Suprapubic skin (tissue), 4 donors: Measurements from ENCODE around the gene ANK2. TPM values are rescaled to one million over a fixed set of nuclear protein-coding genes. Genes with fewer than 3 reads are reported as not detected.

ENCODE experiments used
- DNase-seq, 2 donors: peaks; one replicate each; pipeline ENCODE4 v3.0.0-alpha.2; 2019; ENCODE audit warnings: low spot score in 2 of 2
- H3K27ac ChIP-seq: fragments of 200-600 bp; sonication (generic); one replicate; pipeline ENCODE4 v1.5.1; 2019
- H3K27me3 ChIP-seq: fragments of 200-600 bp; sonication (generic); one replicate; pipeline ENCODE4 v1.5.1; 2019
- H3K36me3 ChIP-seq: fragments of 200-600 bp; sonication (generic); one replicate; pipeline ENCODE4 v1.5.1; 2019
- H3K4me1 ChIP-seq: fragments of 200-600 bp; sonication (generic); one replicate; pipeline ENCODE4 v1.5.1; 2019
- H3K4me3 ChIP-seq: fragments of 200-600 bp; sonication (generic); one replicate; pipeline ENCODE4 v1.5.1; 2019; ENCODE audit warnings: mild to moderate bottlenecking
- H3K9me3 ChIP-seq: fragments of 200-600 bp; sonication (generic); one replicate; pipeline ENCODE4 v1.5.1; 2019
- EP300 ChIP-seq: sonication (generic); formaldehyde crosslinking; IDR thresholded peaks from one replicate; pipeline ENCODE4 v1.6.1; 2017; ENCODE audit warnings: antibody characterized with exemption
- POLR2A ChIP-seq, 2 donors: fragments of 450-650 bp; IDR thresholded peaks; one replicate each; pipeline ENCODE4 v1.6.1; 2017; ENCODE audit warnings: antibody characterized with exemption in 2 of 2, mild to moderate bottlenecking in 2 of 2, moderate library complexity in 2 of 2
- POLR2AphosphoS5 ChIP-seq, 3 donors: sonication (generic); formaldehyde crosslinking; IDR thresholded peaks; one replicate each; pipeline ENCODE4 v1.6.1; 2017; ENCODE audit warnings: antibody characterized with exemption in 3 of 3
- WGBS: methylation state at CpG from one replicate; pipeline ENCODE4 v1.1.5; 2018; 5-methylcytosine and 5-hydroxymethylcytosine counted together
- total RNA-seq, 4 donors: library from RNA; depleted of rRNA; stranded (reverse); fragments of >200 nt; gene quantifications; one replicate each; pipeline ENCODE4 v1.1.0, GENCODE V29; 2016
- TF ChIP-seq, protein P1 (sequence below), 2 donors: fragments of 200-600 bp in 1 of 2; fragments of 450-650 bp in 1 of 2; sonication (generic) in 1 of 2; IDR thresholded peaks; one replicate each; pipeline ENCODE4 v1.5.1; 2016 to 2019; ENCODE audit warnings: antibody characterized with exemption in 2 of 2, mild to moderate bottlenecking in 1 of 2, moderate library complexity in 1 of 2

ANK2 gene
- total RNA-seq, 4 donors from 2014 or later, result 7.7 to 15.2 (median 11.2) TPM

DNA sequence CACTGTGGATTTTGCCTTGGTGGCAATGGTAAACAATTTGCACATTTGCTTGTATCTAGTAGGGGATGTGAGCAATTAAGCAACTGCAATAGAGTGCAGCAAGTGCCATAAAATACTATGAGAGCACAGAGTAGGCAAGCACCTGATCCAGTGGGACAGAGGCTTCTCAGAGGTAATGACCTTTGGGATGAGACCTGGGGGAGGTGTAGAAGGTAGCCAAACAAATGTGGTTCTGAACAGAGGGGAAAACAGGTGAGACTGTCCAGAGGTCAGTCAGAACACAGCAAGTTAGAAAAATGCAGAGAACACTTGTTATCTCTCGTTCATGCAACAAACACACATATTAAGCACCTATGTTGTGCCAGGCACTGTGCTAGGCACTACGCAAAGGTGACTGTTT is 21.4 kb upstream of the ANK2 start:
- Histone ChIP-seq H3K36me3 (no peaks in the 10 kb centered on the region), H3K27ac (no peak overlapping the region), H3K4me3 (no peak overlapping the region), H3K9me3 (no peaks in the 10 kb centered on the region), H3K4me1 (peaks cover 5% of the 10 kb centered on the region), H3K27me3 (no peaks in the 10 kb centered on the region)
- DNase-seq, result no peak
- WGBS, result 87% methylated on average over 2 of the region's 2 CpGs
- no peak for TF ChIP-seq POLR2AphosphoS5 (IDR thresholded peaks at IDR 0.05)
- no peak for TF ChIP-seq EP300
- TF ChIP-seq POLR2A (IDR thresholded peaks at IDR 0.05), result no peak
- TF ChIP-seq, protein P1, sequence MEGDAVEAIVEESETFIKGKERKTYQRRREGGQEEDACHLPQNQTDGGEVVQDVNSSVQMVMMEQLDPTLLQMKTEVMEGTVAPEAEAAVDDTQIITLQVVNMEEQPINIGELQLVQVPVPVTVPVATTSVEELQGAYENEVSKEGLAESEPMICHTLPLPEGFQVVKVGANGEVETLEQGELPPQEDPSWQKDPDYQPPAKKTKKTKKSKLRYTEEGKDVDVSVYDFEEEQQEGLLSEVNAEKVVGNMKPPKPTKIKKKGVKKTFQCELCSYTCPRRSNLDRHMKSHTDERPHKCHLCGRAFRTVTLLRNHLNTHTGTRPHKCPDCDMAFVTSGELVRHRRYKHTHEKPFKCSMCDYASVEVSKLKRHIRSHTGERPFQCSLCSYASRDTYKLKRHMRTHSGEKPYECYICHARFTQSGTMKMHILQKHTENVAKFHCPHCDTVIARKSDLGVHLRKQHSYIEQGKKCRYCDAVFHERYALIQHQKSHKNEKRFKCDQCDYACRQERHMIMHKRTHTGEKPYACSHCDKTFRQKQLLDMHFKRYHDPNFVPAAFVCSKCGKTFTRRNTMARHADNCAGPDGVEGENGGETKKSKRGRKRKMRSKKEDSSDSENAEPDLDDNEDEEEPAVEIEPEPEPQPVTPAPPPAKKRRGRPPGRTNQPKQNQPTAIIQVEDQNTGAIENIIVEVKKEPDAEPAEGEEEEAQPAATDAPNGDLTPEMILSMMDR (IDR thresholded peaks at IDR 0.05), result no peak

DNA sequence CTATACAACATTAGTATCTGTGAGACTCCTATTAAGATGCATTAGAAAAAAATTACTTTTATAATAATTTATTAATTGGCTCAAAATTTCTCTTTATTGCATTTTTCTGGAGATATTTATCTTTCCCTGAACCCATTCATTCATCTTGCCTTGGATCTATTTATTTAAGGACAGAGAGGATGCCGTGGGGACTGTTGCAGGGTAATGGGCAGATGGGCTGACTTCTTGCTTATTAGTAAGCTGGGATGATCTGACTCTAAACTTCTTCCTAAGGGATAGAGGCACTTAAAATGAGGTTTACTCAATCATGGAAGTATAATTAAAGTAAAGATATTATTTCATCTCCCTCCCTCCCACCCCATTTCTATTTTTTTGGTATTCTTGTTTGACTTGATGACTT is 18.2 kb upstream of the ANK2 start:
- 72% methylated on average over 1 of the region's 1 CpG for WGBS
- Histone ChIP-seq H3K27me3 (no peaks in the 10 kb centered on the region), H3K4me3 (no peak overlapping the region), H3K27ac (no peak overlapping the region), H3K9me3 (no peaks in the 10 kb centered on the region), H3K36me3 (no peaks in the 10 kb centered on the region), H3K4me1 (no peaks in the 10 kb centered on the region)
- no peak for DNase-seq
- TF ChIP-seq EP300 (no peak), POLR2AphosphoS5 (IDR thresholded peaks at IDR 0.05) (no peak), POLR2A (IDR thresholded peaks at IDR 0.05) (no peak)
- TF ChIP-seq, protein P1 (IDR thresholded peaks at IDR 0.05), result no peak

DNA sequence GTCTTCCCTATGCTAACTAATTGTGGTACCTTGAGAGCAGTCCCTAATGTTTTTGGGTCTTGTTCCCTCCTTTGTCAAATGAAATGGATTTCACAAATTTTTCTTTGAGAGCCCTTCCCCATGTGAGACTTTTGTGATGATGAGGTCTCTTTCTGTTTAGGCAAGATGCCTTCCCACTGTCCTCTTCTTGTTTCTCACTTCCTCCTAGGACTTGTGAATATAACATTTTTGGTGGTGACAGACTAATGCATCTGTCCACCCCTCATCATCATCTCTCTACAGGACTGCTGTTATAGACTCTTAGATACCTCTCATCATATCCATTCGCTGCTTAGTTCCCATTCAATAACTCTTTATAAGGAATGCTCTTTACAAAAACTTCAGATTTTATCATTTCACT is 8.7 kb upstream of the ANK2 start:
- H3K4me3 ChIP-seq, result no peak overlapping the region
- no peaks in the 10 kb centered on the region for H3K36me3 ChIP-seq
- no peak for TF ChIP-seq EP300
- no peak for TF ChIP-seq POLR2A (IDR thresholded peaks at IDR 0.05)
- TF ChIP-seq POLR2AphosphoS5 (IDR thresholded peaks at IDR 0.05), result no peak
- TF ChIP-seq, protein P1 (IDR thresholded peaks at IDR 0.05), result no peak
- H3K4me1 ChIP-seq, result no peaks in the 10 kb centered on the region
- H3K27ac ChIP-seq, result no peak overlapping the region
- WGBS, result 94% methylated on average over 1 of the region's 1 CpG
- DNase-seq, result no peak
- no peaks in the 10 kb centered on the region for H3K27me3 ChIP-seq
- no peaks in the 10 kb centered on the region for H3K9me3 ChIP-seq

DNA sequence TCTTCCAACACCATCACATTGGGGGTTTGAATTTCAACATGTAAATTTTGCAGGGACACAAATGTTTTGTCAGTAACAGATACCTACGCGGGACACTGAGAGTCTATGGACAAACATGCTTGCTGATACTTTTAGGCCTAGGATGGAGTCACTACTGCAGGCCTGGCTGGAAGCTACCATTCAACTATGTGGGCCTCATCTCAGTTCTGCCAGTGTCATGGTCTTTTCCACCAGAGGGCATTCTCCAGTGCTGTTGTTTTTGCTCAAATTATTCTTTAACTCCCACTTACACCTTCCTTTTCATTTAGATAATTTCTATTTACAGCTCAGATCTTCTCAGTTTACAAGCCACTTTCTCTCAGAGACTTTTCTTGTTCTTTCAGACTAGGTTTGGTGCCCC is 7.0 kb upstream of the ANK2 start:
- WGBS, result 45% methylated on average over 2 of the region's 2 CpGs

DNA sequence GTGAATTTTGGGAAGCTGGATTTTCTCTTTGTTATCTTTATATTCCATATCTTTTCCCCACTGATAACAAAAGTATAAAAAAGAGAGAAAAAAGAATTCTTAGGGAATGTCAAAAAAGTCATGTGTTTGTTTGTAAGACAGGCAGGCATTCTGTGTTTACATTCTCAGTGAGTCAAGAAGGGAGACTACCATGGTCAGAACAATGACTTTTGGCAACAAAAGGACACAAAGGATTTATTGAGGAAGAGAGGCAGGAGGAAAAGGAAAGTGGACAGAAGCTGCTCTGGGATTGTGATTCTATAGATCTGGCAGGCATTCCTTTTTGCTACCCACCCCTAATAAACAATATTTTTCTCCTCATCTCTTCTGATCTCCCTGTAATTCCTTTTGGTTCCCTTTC is 5.9 kb upstream of the ANK2 start:
- DNase-seq, result no peak
- no peak overlapping the region for H3K27ac ChIP-seq
- H3K4me1 ChIP-seq, result no peaks in the 10 kb centered on the region
- no peaks in the 10 kb centered on the region for H3K36me3 ChIP-seq
- H3K27me3 ChIP-seq, result no peaks in the 10 kb centered on the region
- H3K9me3 ChIP-seq, result no peaks in the 10 kb centered on the region
- no peak overlapping the region for H3K4me3 ChIP-seq
- TF ChIP-seq POLR2A (IDR thresholded peaks at IDR 0.05) (no peak), POLR2AphosphoS5 (IDR thresholded peaks at IDR 0.05) (no peak), EP300 (no peak)
- TF ChIP-seq, protein P1 (IDR thresholded peaks at IDR 0.05), result no peak

More for the DNA sequence above, 7.0 kb upstream of the ANK2 start:
- H3K27me3 ChIP-seq, result no peaks in the 10 kb centered on the region
- TF ChIP-seq, protein P1 (IDR thresholded peaks at IDR 0.05), result no peak
- TF ChIP-seq POLR2A (IDR thresholded peaks at IDR 0.05), result no peak
- TF ChIP-seq EP300, result no peak
- no peak overlapping the region for H3K4me3 ChIP-seq
- H3K9me3 ChIP-seq, result no peaks in the 10 kb centered on the region
- no peaks in the 10 kb centered on the region for H3K4me1 ChIP-seq
- no peaks in the 10 kb centered on the region for H3K36me3 ChIP-seq
- no peak overlapping the region for H3K27ac ChIP-seq
- no peak for DNase-seq
